ENCODE measurements around the gene POLL. TPM values are rescaled to one million over a fixed set of nuclear protein-coding genes. Genes with fewer than 3 reads are reported as not detected.

Gene POLL
- 1 to 10 TPM; 7.9 to 8.7 TPM for total RNA-seq

DNA sequence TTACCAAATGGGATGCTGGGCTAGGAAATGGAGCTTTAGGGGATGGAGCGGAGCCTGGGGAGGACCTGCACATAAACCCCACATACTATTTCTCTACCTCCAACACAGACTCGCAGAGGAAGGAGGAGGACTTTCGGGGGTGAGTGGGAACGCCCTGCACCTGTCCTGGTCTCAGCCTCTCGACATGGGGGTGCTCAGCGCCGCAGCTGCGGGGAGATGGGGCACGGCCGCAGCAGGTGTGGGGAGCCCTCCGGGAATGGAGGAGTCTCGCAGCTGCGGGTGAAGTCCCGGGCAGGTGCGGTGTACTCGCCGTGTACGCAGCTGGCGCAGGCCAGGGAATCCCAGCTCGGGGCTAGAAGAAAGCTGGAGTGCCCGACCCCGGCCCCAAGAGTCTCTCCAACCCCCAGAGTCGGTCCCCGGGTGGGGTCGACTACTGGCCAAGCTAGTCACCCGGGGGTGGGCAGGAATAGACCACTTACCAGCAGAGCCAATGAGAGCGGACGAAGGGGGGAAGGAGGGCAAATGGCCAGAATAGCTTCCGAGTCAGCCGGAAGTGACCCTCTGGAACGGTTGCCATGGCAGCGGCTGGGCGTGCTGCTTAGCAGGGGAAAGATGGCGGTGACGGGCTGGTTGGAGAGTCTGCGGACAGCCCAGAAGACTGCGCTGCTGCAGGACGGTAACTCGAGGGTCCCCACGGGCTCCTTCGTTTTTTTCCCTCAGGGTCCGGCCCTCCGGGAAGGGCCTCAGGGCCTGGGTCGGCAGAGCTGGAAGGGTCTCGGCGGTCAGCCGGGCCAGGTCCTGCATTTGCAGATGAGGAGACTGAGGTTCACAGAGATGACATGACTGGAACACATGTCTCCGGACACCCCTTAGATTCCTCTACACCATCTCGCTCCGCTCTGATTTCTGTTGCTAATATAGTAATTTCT is at the start of gene POLL, which contains the start of gene DPCD:
TSS of gene POLL (minus strand) at position 533 of the 929 bp plus-strand sequence. CDS start 897 bp downstream, outside the sequence.
TSS of gene DPCD (plus strand) at position 597 of the 929 bp plus-strand sequence. CDS start at position 613, 16 bp downstream.

Small RNAs within 50 kb of the gene (small RNA-seq; reads per million reads assigned to genes)
- 2.8 to 3.3 reads per million in 2 donors for gene MIR3158-1
- gene RNU6-1165P, result 0 reads per million in 2 donors

Other genes starting within 250 kb of the POLL start
- 10 to 100 TPM; 11.0 to 14.3 TPM for gene BTRC, start 234.1 kb downstream of the POLL start, total RNA-seq
- 10 to 100 TPM; 16.2 to 20.6 TPM for gene DPCD, start 64 bp upstream of the POLL start, total RNA-seq
- gene FBXW4, start 106.9 kb upstream of the POLL start, total RNA-seq, result 10 to 100 TPM; 20.6 to 24.6 TPM
- gene FGF8, start 187.9 kb upstream of the POLL start, total RNA-seq, result under 1 TPM in 1 of 2 donors, not detected in 1; 0.69 TPM
- gene NPM3, start 195.2 kb upstream of the POLL start, total RNA-seq, result 100 to 1,000 TPM in 1 of 2 donors, 10 to 100 TPM in 1; 45.1 to 110 TPM
- gene OGA, start 230.2 kb upstream of the POLL start, total RNA-seq, result 10 to 100 TPM; 60.6 to 63.3 TPM

Data from melanocyte of skin (primary cell).